HCEC 1CT (cell line): ENCODE data around the gene CNOT10.
"Not testable (repeated sequence)": the region's sequence is repeated elsewhere in the genome, so short reads cannot be mapped to it uniquely, and the experiment has no call there.

ENCODE experiments used
- DNase-seq: peaks from one replicate; pipeline ENCODE4 v3.0.0-alpha.2; 2017

CNOT10 gene

GRCh38 chr3:32778389-32778788 lies 93.4 kb downstream of the CNOT10 start:
- DNase-seq, result no peak

GRCh38 chr3:32780071-32780734 lies 95.2 kb downstream of the CNOT10 start:
- DNase-seq, result no peak

- peak; percentile 38 for DNase-seq
Observed at GRCh38 chr3:32780735-32781210, 95.8 kb downstream of the CNOT10 start.

- DNase-seq, result peak; percentile 70
Observed at GRCh38 chr3:32781211-32781968, 96.4 kb downstream of the CNOT10 start.

- DNase-seq, result not testable (repeated sequence)
Observed at GRCh38 chr3:32781969-32782270, 96.9 kb downstream of the CNOT10 start.

GRCh38 chr3:32782407-32782806 lies 97.4 kb downstream of the CNOT10 start:
- DNase-seq, result no peak

GRCh38 chr3:32791833-32792232 lies 106.8 kb downstream of the CNOT10 start:
- DNase-seq, result no peak

- no peak for DNase-seq
Observed at GRCh38 chr3:32794487-32795308, 109.7 kb downstream of the CNOT10 start.

GRCh38 chr3:32796384-32796950 lies 111.5 kb downstream of the CNOT10 start:
- not testable (repeated sequence) for DNase-seq

GRCh38 chr3:32797776-32798175 lies 112.8 kb downstream of the CNOT10 start:
- DNase-seq, result no peak

- DNase-seq, result not testable (repeated sequence)
Observed at GRCh38 chr3:32801440-32801839, 116.5 kb downstream of the CNOT10 start.

- no peak for DNase-seq
Observed at GRCh38 chr3:32813180-32813579, 128.2 kb downstream of the CNOT10 start.

- DNase-seq, result no peak
Observed at GRCh38 chr3:32814361-32814760, 129.4 kb downstream of the CNOT10 start.

GRCh38 chr3:32815841-32816438 lies 131.0 kb downstream of the CNOT10 start:
- no peak for DNase-seq

GRCh38 chr3:32816439-32817256 lies 131.7 kb downstream of the CNOT10 start:
- DNase-seq, result no peak

- no peak for DNase-seq
Observed at GRCh38 chr3:32817257-32817557, 132.2 kb downstream of the CNOT10 start.

- DNase-seq, result no peak
Observed at GRCh38 chr3:32817558-32818228, 132.7 kb downstream of the CNOT10 start, which contains the start of gene TRIM71. TSS of gene TRIM71 (plus strand) at chr3:32817997. CDS start at chr3:32818081, 84 bp downstream.

GRCh38 chr3:32818229-32818969 lies 133.4 kb downstream of the CNOT10 start:
- no peak for DNase-seq

GRCh38 chr3:32818970-32819511 lies 134.1 kb downstream of the CNOT10 start:
- DNase-seq, result no peak
